Stimulated activated effector memory CD8-positive, alpha-beta T cell treated with anti-CD3 and anti-CD28 coated beads, Interleukin-12 subunit alpha, Interleukin-12 subunit beta, amount 100 ng/mL, for 72 hours (primary cell): ENCODE measurements around the gene GTPBP1.
A peak's percentile ranks its signal among the peaks of the same experiment; 100 is the strongest.

Experiments
- ATAC-seq: fragments of 150-1000 bp; cut with Tn5 transposase; 2 replicates; pipeline ENCODE4 v1.10.0; 2021
- DNase-seq, 2 donors: peaks; one replicate each; pipeline ENCODE4 v3.0.0; 2021 to 2022; ENCODE audit warnings: low spot score in 2 of 2
- H3K27ac Mint-ChIP-seq: one replicate; pipeline ENCODE4 v1.8.0; 2022; ENCODE audit warnings: mild to moderate bottlenecking, mixed read lengths
- H3K36me3 Mint-ChIP-seq: one replicate; pipeline ENCODE4 v1.8.0; 2022; ENCODE audit warnings: mild to moderate bottlenecking, mixed read lengths
- H3K4me1 Mint-ChIP-seq: one replicate; pipeline ENCODE4 v1.8.0; 2022; ENCODE audit warnings: mixed read lengths
- H3K4me3 Mint-ChIP-seq: one replicate; pipeline ENCODE4 v1.8.0; 2022; ENCODE audit warnings: mild to moderate bottlenecking, mixed read lengths
- H3K9me3 Mint-ChIP-seq: one replicate; pipeline ENCODE4 v1.8.0; 2022; ENCODE audit warnings: mixed read lengths

Gene GTPBP1

GRCh38 chr22:38739300-38740055 is 33.7 kb downstream of the GTPBP1 start:
- DNase-seq (no peak), ATAC-seq (no peak)
- Mint-ChIP-seq H3K9me3 (no peaks in the 10 kb centered on the region), H3K4me1 (peaks cover 47% of the 10 kb centered on the region), H3K27ac (peak overlapping the region; percentile 76), H3K36me3 (peaks cover 100% of the 10 kb centered on the region), H3K4me3 (no peak overlapping the region)

GRCh38 chr22:38740116-38740723 is 34.5 kb downstream of the GTPBP1 start:
- no peak for DNase-seq
- H3K27ac Mint-ChIP-seq = peak overlapping the region; percentile 76
- ATAC-seq = no peak
- peaks cover 100% of the 10 kb centered on the region for H3K36me3 Mint-ChIP-seq
- no peak overlapping the region for H3K4me3 Mint-ChIP-seq
- H3K4me1 Mint-ChIP-seq = peaks cover 41% of the 10 kb centered on the region
- no peaks in the 10 kb centered on the region for H3K9me3 Mint-ChIP-seq

GRCh38 chr22:38740754-38741153 is 35.0 kb downstream of the GTPBP1 start:
- no peaks in the 10 kb centered on the region for H3K9me3 Mint-ChIP-seq
- peaks cover 36% of the 10 kb centered on the region for H3K4me1 Mint-ChIP-seq
- ATAC-seq (no peak), DNase-seq (no peak)
- H3K27ac Mint-ChIP-seq = peak overlapping the region; percentile 75
- peaks cover 100% of the 10 kb centered on the region for H3K36me3 Mint-ChIP-seq
- no peak overlapping the region for H3K4me3 Mint-ChIP-seq

- Mint-ChIP-seq H3K4me3 (no peak overlapping the region), H3K27ac (peak overlapping the region; percentile 75), H3K4me1 (peaks cover 32% of the 10 kb centered on the region), H3K36me3 (peaks cover 100% of the 10 kb centered on the region), H3K9me3 (no peaks in the 10 kb centered on the region)
- DNase-seq (no peak), ATAC-seq (no peak)
These were observed 35.4 kb downstream of the GTPBP1 start for GRCh38 chr22:38741166-38741565.

- Mint-ChIP-seq H3K4me1 (peaks cover 29% of the 10 kb centered on the region), H3K4me3 (no peak overlapping the region), H3K27ac (peak overlapping the region; percentile 75), H3K36me3 (peaks cover 100% of the 10 kb centered on the region), H3K9me3 (no peaks in the 10 kb centered on the region)
- ATAC-seq (no peak), DNase-seq (no peak)
These were observed 35.8 kb downstream of the GTPBP1 start for GRCh38 chr22:38741576-38741975.

GRCh38 chr22:38742176-38742942 is 36.6 kb downstream of the GTPBP1 start:
- peaks cover 24% of the 10 kb centered on the region for H3K4me1 Mint-ChIP-seq
- no peak overlapping the region for H3K4me3 Mint-ChIP-seq
- peaks cover 100% of the 10 kb centered on the region for H3K36me3 Mint-ChIP-seq
- DNase-seq = no peak
- ATAC-seq = no peak
- peak overlapping the region; percentile 76 for H3K27ac Mint-ChIP-seq
- no peaks in the 10 kb centered on the region for H3K9me3 Mint-ChIP-seq

- no peak for ATAC-seq
- peak overlapping the region; percentile 37 for H3K27ac Mint-ChIP-seq
- peaks cover 100% of the 10 kb centered on the region for H3K36me3 Mint-ChIP-seq
- DNase-seq = no peak
- no peak overlapping the region for H3K4me3 Mint-ChIP-seq
- no peaks in the 10 kb centered on the region for H3K9me3 Mint-ChIP-seq
- H3K4me1 Mint-ChIP-seq = peaks cover 17% of the 10 kb centered on the region
These were observed 39.2 kb downstream of the GTPBP1 start for GRCh38 chr22:38744981-38745380.

GRCh38 chr22:38745676-38746460 is 40.1 kb downstream of the GTPBP1 start:
- Mint-ChIP-seq H3K4me3 (no peak overlapping the region), H3K27ac (no peak overlapping the region), H3K9me3 (no peaks in the 10 kb centered on the region), H3K4me1 (peaks cover 25% of the 10 kb centered on the region), H3K36me3 (peaks cover 100% of the 10 kb centered on the region)
- DNase-seq (no peak), ATAC-seq (no peak)

- Mint-ChIP-seq H3K4me1 (peaks cover 43% of the 10 kb centered on the region), H3K36me3 (peaks cover 100% of the 10 kb centered on the region), H3K9me3 (no peaks in the 10 kb centered on the region), H3K27ac (peak overlapping the region; percentile 99), H3K4me3 (no peak overlapping the region)
- DNase-seq (no peak), ATAC-seq (no peak)
These were observed 42.9 kb downstream of the GTPBP1 start for GRCh38 chr22:38748487-38749136.

GRCh38 chr22:38750104-38750503 is 44.4 kb downstream of the GTPBP1 start:
- Mint-ChIP-seq H3K4me1 (peaks cover 52% of the 10 kb centered on the region), H3K36me3 (peaks cover 100% of the 10 kb centered on the region), H3K4me3 (peak overlapping the region; percentile 96), H3K27ac (peak overlapping the region; percentile 99), H3K9me3 (no peaks in the 10 kb centered on the region)
- no peak for ATAC-seq
- no peak for DNase-seq

GRCh38 chr22:38750638-38751037 is 44.9 kb downstream of the GTPBP1 start:
- no peaks in the 10 kb centered on the region for H3K9me3 Mint-ChIP-seq
- H3K4me3 Mint-ChIP-seq = peak overlapping the region; percentile 96
- DNase-seq (no peak), ATAC-seq (no peak)
- H3K27ac Mint-ChIP-seq = peak overlapping the region; percentile 99
- H3K36me3 Mint-ChIP-seq = peaks cover 98% of the 10 kb centered on the region
- H3K4me1 Mint-ChIP-seq = peaks cover 53% of the 10 kb centered on the region

- no peak for DNase-seq
- Mint-ChIP-seq H3K4me3 (peak overlapping the region; percentile 96), H3K27ac (peak overlapping the region; percentile 99), H3K36me3 (peaks cover 94% of the 10 kb centered on the region), H3K9me3 (no peaks in the 10 kb centered on the region), H3K4me1 (peaks cover 53% of the 10 kb centered on the region)
- ATAC-seq = no peak
These were observed 45.3 kb downstream of the GTPBP1 start for GRCh38 chr22:38751066-38751421.

GRCh38 chr22:38751422-38752346 is 45.9 kb downstream of the GTPBP1 start:
- peak; percentile 48 to 83 for DNase-seq
- Mint-ChIP-seq H3K27ac (peak overlapping the region; percentile 99), H3K4me1 (peaks cover 58% of the 10 kb centered on the region), H3K36me3 (peaks cover 92% of the 10 kb centered on the region), H3K9me3 (no peaks in the 10 kb centered on the region), H3K4me3 (peak overlapping the region; percentile 96)
- peak; percentile 56 for ATAC-seq
